Upper lobe of right lung (tissue), 1 donor: ENCODE measurements around the gene SLC9A2. TPM values are rescaled to one million over a fixed set of nuclear protein-coding genes. Genes with fewer than 3 reads are reported as not detected.

Experiments used
- ATAC-seq: fragments of 200-7000 bp; cut with Tn5 transposase; one replicate; pipeline ENCODE4 v1.9.1; 2020; ENCODE audit warnings: mild to moderate bottlenecking, moderate library complexity
- DNase-seq: peaks from one replicate; pipeline ENCODE4 v3.0.0-alpha.2; 2020
- H3K27ac ChIP-seq: fragments of 200-600 bp; one replicate; pipeline ENCODE4 v1.8.0; 2022
- H3K27me3 ChIP-seq: fragments of 200-600 bp; one replicate; pipeline ENCODE4 v1.8.0; 2022; ENCODE audit warnings: mild to moderate bottlenecking
- H3K36me3 ChIP-seq: fragments of 200-600 bp; one replicate; pipeline ENCODE4 v1.8.0; 2022
- H3K4me1 ChIP-seq: fragments of 200-600 bp; one replicate; pipeline ENCODE4 v1.8.0; 2022
- H3K4me3 ChIP-seq: fragments of 200-600 bp; one replicate; pipeline ENCODE4 v1.8.0; 2022; ENCODE audit warnings: mild to moderate bottlenecking
- H3K9me3 ChIP-seq: fragments of 200-600 bp; one replicate; pipeline ENCODE4 v1.8.0; 2022
- CTCF ChIP-seq: fragments of 200-600 bp; IDR thresholded peaks from one replicate; pipeline ENCODE4 v1.8.0; 2022; ENCODE audit warnings: antibody characterized with exemption
- intact Hi-C: fragments of 100-400 bp; cut with DNase I; formaldehyde crosslinking; loops from one replicate; pipeline ENCODE4 v1.11.0; 2022
- total RNA-seq: library from RNA; stranded (reverse); fragmentation: NEBNext Ultra II Directional; extraction: Animal tissue kit (Norgen Biotek cat#: 25700); gene quantifications from one replicate; pipeline ENCODE4 v1.2.1, GENCODE V29; 2021
- donor health status: DM: no; HTN: yes; CAD: no; lungs with severe emphysema.

The SLC9A2 gene
- total RNA-seq, 1 donor from 2014 or later: 0.58 TPM

- H3K4me3 ChIP-seq: no peak overlapping the region
- H3K36me3 ChIP-seq: no peaks in the 10 kb centered on the region
- no peaks in the 10 kb centered on the region for H3K4me1 ChIP-seq
- DNase-seq (no peak), ATAC-seq (no peak)
- TF ChIP-seq CTCF: no peak
- H3K27ac ChIP-seq: no peak overlapping the region
- H3K27me3 ChIP-seq: no peaks in the 10 kb centered on the region
- intact Hi-C loops: no loop called here
- no peaks in the 10 kb centered on the region for H3K9me3 ChIP-seq
These were observed 58.2 kb downstream of the SLC9A2 start for GRCh38 chr2:102677244-102678215.

- no peak for DNase-seq
- Histone ChIP-seq H3K4me1 (no peaks in the 10 kb centered on the region), H3K9me3 (no peaks in the 10 kb centered on the region), H3K27ac (no peak overlapping the region), H3K36me3 (no peaks in the 10 kb centered on the region), H3K4me3 (no peak overlapping the region), H3K27me3 (no peaks in the 10 kb centered on the region)
- TF ChIP-seq CTCF: no peak
- intact Hi-C loops: no loop called here
- ATAC-seq: no peak
These were observed 59.1 kb downstream of the SLC9A2 start for GRCh38 chr2:102678442-102678841.

- no peak for TF ChIP-seq CTCF
- H3K27me3 ChIP-seq: no peaks in the 10 kb centered on the region
- H3K9me3 ChIP-seq: no peaks in the 10 kb centered on the region
- DNase-seq (no peak), ATAC-seq (no peak)
- H3K36me3 ChIP-seq: no peaks in the 10 kb centered on the region
- no peak overlapping the region for H3K4me3 ChIP-seq
- H3K27ac ChIP-seq: no peak overlapping the region
- no peaks in the 10 kb centered on the region for H3K4me1 ChIP-seq
- intact Hi-C loops: no loop called here
These were observed 67.4 kb downstream of the SLC9A2 start for GRCh38 chr2:102686479-102687439.

GRCh38 chr2:102690012-102690411 is 70.7 kb downstream of the SLC9A2 start:
- no peak for TF ChIP-seq CTCF
- Histone ChIP-seq H3K36me3 (no peaks in the 10 kb centered on the region), H3K27ac (no peak overlapping the region), H3K4me1 (no peaks in the 10 kb centered on the region), H3K27me3 (no peaks in the 10 kb centered on the region), H3K4me3 (no peak overlapping the region), H3K9me3 (no peaks in the 10 kb centered on the region)
- ATAC-seq: no peak
- intact Hi-C loops: no loop called here
- DNase-seq: no peak

- Histone ChIP-seq H3K27me3 (no peaks in the 10 kb centered on the region), H3K4me1 (no peaks in the 10 kb centered on the region), H3K27ac (no peak overlapping the region), H3K9me3 (no peaks in the 10 kb centered on the region), H3K36me3 (no peaks in the 10 kb centered on the region), H3K4me3 (no peak overlapping the region)
- no peak for TF ChIP-seq CTCF
- no peak for DNase-seq
- intact Hi-C loops: no loop called here
- no peak for ATAC-seq
These were observed 77.1 kb downstream of the SLC9A2 start for GRCh38 chr2:102696463-102696862.
